Memory B cell (primary cell): ENCODE data around the gene OTULINL.
A peak's percentile ranks its signal among the peaks of the same experiment; 100 is the strongest.

Source experiments
- ATAC-seq: fragments of 150-1000 bp; cut with Tn5 transposase; 2 replicates; pipeline ENCODE4 v1.10.0; 2021; ENCODE audit warnings: low read depth, mild to moderate bottlenecking, moderate library complexity
- DNase-seq, 2 donors: peaks; one replicate each; pipeline ENCODE4 v3.0.0; 2022; ENCODE audit warnings: low spot score in 2 of 2
- H3K27ac Mint-ChIP-seq: one replicate; pipeline ENCODE4 v1.8.0; 2022; ENCODE audit warnings: mild to moderate bottlenecking, moderate library complexity, mixed read lengths
- H3K27me3 Mint-ChIP-seq: one replicate; pipeline ENCODE4 v1.8.0; 2022; ENCODE audit warnings: mixed read lengths
- H3K36me3 Mint-ChIP-seq: one replicate; pipeline ENCODE4 v1.8.0; 2022; ENCODE audit warnings: mild to moderate bottlenecking, mixed read lengths
- H3K4me1 Mint-ChIP-seq: one replicate; pipeline ENCODE4 v1.8.0; 2022; ENCODE audit warnings: mixed read lengths
- H3K4me3 Mint-ChIP-seq: one replicate; pipeline ENCODE4 v1.8.0; 2022; ENCODE audit warnings: mild to moderate bottlenecking, moderate library complexity, mixed read lengths
- H3K9me3 Mint-ChIP-seq: one replicate; pipeline ENCODE4 v1.8.0; 2022; ENCODE audit warnings: mixed read lengths

OTULINL gene

DNA sequence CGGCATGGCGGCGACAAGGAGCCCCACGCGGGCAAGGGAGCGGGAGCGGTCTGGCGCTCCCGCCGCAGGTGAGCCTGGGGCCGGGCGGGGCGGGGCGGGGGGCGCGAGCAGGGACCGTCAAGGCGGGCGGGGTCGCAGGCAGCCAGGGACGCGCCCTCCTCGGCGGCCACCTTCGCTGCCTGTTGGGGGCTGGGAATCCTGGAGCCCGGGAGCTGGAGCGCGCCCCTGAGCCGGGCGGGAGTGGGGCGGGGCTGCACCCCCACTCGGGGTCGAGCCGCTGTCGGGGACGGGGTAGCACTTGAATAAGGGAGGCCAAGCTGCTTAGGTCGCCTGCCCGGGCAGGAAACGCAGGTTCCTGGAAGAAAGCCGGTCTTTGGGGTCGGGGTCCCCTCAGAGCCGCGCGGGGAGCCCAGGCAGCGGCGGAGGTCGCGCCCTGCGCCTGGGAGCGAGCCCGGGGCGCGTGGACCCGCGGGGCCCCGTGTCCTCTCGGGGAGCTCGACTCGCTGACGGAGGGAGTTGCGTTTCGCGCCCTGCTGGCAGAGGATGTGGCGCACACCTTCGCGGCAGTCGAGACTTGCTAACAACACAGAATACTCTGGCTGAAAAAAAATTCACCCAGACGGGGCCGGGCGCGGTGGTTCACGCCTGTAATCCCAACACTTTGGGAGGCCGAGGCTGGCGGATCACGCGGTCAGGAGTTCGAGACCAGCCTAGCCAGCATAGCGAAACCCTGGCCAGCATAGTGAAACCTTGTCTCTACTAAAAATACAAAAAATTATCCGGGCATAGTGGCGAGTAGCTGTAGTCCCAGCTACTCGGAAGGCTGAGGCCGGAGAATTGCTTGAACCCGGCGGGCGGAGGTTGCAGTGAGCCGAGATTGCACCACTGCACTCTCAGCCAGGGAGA, 552 bp downstream of the OTULINL start:
- Mint-ChIP-seq H3K27me3 (peaks cover 12% of the 10 kb centered on the region), H3K4me3 (peak overlapping the region; percentile 74), H3K27ac (no peak overlapping the region), H3K9me3 (no peaks in the 10 kb centered on the region), H3K36me3 (no peaks in the 10 kb centered on the region), H3K4me1 (peaks cover 3% of the 10 kb centered on the region)
- ATAC-seq: peak; percentile 78
- peak; percentile 51 to 65 for DNase-seq

DNA sequence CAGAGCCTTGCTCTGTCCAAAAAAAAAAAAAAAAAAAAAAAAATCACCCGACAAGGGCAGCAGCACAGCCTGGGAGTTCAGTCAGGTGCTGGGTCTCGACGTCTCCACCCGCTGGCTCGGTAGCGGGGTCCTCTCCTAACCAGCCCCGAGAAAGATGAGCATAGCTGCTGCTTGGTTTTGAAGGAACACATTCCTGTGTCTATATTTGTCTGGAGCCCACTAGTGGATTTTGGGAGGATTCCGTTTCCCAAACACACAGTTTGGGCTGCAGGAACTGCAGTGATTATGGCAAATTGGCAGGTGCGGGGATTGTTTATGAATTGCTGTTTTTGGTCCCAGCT, 1.2 kb downstream of the OTULINL start:
- Mint-ChIP-seq H3K9me3 (no peaks in the 10 kb centered on the region), H3K27ac (no peak overlapping the region), H3K4me1 (peaks cover 3% of the 10 kb centered on the region), H3K27me3 (peaks cover 12% of the 10 kb centered on the region), H3K36me3 (no peaks in the 10 kb centered on the region), H3K4me3 (peak overlapping the region; percentile 75)
- no peak for ATAC-seq
- no peak for DNase-seq

- Mint-ChIP-seq H3K9me3 (no peaks in the 10 kb centered on the region), H3K36me3 (no peaks in the 10 kb centered on the region), H3K4me1 (peaks cover 6% of the 10 kb centered on the region), H3K27ac (no peak overlapping the region), H3K27me3 (peaks cover 8% of the 10 kb centered on the region), H3K4me3 (no peak overlapping the region)
- ATAC-seq (no peak), DNase-seq (no peak)
These were observed 3.3 kb downstream of the OTULINL start for GRCh38 chr5:14584848-14585247.

- no peak overlapping the region for H3K4me3 Mint-ChIP-seq
- H3K4me1 Mint-ChIP-seq: peaks cover 6% of the 10 kb centered on the region
- no peak for ATAC-seq
- H3K9me3 Mint-ChIP-seq: no peaks in the 10 kb centered on the region
- no peak overlapping the region for H3K27ac Mint-ChIP-seq
- no peak for DNase-seq
- no peaks in the 10 kb centered on the region for H3K36me3 Mint-ChIP-seq
- peaks cover 4% of the 10 kb centered on the region for H3K27me3 Mint-ChIP-seq
These were observed 5.6 kb downstream of the OTULINL start for GRCh38 chr5:14587150-14587549.

DNA sequence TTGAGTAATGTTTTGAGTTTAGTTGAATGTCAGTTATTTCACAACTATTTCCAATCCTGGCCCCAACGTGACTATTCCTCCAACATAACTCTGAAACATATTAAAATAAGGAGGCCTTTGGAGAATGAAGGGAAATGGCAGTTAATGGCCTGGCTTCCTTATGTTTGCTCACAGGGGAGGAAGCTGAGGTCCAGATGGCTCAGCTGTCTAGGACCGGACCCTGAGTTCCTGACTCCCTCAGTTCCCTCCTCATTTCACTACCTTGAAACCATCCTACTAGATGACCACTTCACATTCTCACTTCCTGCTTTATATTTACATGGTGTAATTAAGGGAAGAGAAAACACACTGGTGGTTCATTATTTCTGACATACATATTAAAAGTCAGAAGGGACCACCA, 6.6 kb downstream of the OTULINL start:
- DNase-seq: no peak
- Mint-ChIP-seq H3K9me3 (no peaks in the 10 kb centered on the region), H3K4me3 (no peak overlapping the region), H3K27me3 (peaks cover 4% of the 10 kb centered on the region), H3K27ac (no peak overlapping the region), H3K36me3 (no peaks in the 10 kb centered on the region), H3K4me1 (peaks cover 6% of the 10 kb centered on the region)
- ATAC-seq: no peak

DNA sequence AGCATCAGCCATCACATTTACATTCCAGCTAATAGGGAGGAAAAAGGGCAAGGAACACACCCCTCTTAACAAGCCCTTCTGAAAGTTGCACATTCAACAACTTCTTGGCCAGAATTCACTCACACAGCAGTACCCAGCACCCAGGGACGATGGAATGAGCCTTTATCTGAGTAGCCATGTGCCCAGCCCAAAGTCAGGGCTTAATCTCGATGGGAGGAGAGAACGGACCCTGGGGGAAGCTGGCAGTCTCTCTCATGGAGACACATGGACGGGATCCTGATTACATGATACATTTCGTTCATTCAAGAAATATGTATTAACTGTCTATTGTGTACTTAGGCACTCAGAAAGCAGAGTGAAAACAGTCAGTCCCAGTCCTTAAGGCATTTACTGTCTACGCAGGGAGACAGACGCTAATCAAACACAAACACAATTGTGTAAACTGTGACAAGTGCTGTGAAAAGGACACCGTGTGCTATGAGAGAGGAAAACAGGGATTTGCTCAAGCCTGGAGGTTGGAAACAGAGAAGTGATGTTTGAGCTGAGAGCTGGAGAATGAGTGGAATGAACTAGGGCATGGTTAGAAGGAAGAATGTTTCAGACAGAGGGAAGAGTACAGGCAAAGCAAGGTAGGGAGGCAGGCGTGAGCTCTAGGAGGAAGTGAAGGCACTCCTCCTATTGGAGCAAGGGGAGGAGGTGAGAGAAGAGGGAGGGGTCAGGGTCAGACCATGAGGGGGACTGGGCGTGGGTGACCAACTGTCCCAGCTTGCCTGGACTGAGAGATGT, 7.4 kb downstream of the OTULINL start:
- Mint-ChIP-seq H3K36me3 (no peaks in the 10 kb centered on the region), H3K27me3 (peaks cover 4% of the 10 kb centered on the region), H3K4me1 (peaks cover 11% of the 10 kb centered on the region), H3K4me3 (no peak overlapping the region), H3K27ac (no peak overlapping the region), H3K9me3 (no peaks in the 10 kb centered on the region)
- ATAC-seq (no peak), DNase-seq (no peak)

DNA sequence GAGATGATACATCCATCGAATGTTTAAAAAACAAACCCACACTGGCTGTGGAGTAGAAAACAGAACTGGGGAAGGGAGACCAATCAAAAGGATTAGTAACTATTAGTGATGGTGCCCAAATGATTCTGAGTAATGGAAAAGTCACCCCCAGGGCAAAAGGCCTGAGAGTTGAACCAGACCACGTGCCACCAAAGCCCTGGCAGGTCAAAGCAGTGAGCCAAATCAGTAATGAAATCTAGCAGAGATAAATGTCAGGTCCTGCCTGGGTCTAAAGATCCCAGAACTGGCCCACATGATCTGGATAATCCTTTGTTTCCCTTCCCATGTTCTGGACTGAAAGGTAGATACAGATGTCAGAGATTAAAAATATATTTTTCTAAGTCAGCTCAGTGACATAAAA, 9.4 kb downstream of the OTULINL start:
- no peak for ATAC-seq
- Mint-ChIP-seq H3K36me3 (no peaks in the 10 kb centered on the region), H3K27me3 (peaks cover 4% of the 10 kb centered on the region), H3K9me3 (no peaks in the 10 kb centered on the region), H3K4me1 (peaks cover 25% of the 10 kb centered on the region), H3K27ac (no peak overlapping the region), H3K4me3 (no peak overlapping the region)
- DNase-seq: no peak

DNA sequence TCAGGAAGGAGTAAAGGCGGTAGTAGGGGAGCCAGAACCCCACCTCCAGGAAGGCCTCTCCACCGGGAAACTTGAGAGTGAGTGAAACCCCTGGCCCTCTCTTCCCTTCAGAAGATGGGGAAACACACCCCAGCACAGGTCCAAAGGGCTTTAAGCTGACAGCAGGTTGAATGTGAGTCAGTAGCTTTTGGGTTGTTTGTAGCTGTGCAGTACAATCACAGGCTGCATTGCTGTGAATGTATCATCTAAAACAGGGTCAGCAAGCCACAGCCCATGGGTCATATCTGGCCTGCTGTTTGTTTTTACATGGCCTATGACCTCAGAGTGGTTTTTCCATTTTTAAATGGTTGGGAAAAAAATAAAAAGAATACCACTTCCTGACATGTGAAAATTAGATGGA, 10.0 kb downstream of the OTULINL start:
- no peak overlapping the region for H3K27ac Mint-ChIP-seq
- no peaks in the 10 kb centered on the region for H3K9me3 Mint-ChIP-seq
- H3K27me3 Mint-ChIP-seq: peaks cover 4% of the 10 kb centered on the region
- no peak overlapping the region for H3K4me3 Mint-ChIP-seq
- ATAC-seq: no peak
- H3K36me3 Mint-ChIP-seq: no peaks in the 10 kb centered on the region
- no peak for DNase-seq
- peaks cover 26% of the 10 kb centered on the region for H3K4me1 Mint-ChIP-seq

DNA sequence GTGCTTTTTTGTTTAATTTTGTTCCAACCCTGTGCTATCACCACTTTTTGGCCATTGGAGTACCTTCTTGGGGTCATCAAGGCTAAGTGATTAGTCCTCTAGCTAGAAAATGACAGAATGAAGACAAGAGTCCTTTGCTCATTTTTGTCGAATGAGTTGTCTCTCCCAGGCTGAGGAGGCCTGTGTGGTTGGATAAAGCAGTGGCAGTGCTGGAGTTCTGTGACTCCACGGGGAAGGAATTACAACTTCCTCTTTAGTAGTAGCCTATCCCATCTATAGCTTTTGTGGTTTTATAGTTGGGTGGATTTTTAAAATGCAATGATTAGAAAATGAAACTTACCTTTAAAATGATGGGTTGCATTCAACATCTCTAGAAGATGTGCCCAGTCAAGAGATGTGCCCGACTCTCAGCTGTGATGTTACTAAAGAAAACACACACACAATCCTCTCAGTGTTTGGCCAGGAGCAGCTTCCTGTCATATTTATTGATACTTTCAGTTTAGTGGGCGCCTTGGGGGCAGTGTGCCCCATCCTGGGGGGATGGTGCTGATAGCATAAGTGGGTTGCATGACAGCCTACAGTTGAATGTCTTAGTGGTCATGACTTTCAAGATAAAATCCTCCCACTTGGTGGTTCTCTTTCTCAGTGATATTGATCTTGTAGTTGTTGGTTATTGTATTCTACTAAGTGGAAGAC, 11.9 kb downstream of the OTULINL start:
- Mint-ChIP-seq H3K27ac (no peak overlapping the region), H3K27me3 (peaks cover 4% of the 10 kb centered on the region), H3K4me1 (peaks cover 26% of the 10 kb centered on the region), H3K36me3 (no peaks in the 10 kb centered on the region), H3K9me3 (no peaks in the 10 kb centered on the region), H3K4me3 (no peak overlapping the region)
- DNase-seq (no peak), ATAC-seq (no peak)

DNA sequence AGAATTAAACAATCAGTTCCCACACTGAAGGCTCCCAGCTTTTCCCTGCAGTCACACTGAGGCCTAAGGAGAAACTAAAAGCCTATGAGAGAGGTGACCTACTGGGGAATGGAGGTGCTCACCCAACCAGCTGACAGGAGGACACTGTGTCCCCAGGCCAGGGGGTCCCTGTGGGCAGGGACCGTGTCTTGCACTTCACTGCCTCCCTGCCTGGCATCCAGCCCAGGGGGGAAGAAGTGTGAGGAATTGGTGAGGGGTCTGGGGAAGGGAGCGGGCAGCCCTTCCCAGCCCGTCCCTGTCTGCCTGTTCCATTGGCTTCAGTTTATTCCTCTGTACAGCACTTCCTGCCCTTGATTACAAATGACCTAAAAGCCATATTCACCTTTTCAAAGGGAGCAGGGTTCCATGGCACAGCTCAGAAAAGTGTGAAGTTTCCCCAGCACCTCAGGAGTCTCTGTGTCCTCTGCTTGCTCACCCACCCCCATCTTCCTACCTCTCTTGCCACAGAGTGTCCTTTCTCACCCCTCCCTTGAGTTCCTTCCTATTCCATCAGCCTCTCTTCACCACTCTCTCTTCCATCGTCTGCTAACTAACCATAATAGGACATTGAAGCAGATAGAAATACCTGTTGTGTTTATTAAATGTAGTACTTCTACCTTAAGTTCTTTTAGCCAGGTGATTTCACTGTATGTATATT, 12.9 kb downstream of the OTULINL start:
- no peak overlapping the region for H3K27ac Mint-ChIP-seq
- no peak overlapping the region for H3K4me3 Mint-ChIP-seq
- peaks cover 22% of the 10 kb centered on the region for H3K4me1 Mint-ChIP-seq
- no peak for DNase-seq
- no peaks in the 10 kb centered on the region for H3K36me3 Mint-ChIP-seq
- no peaks in the 10 kb centered on the region for H3K27me3 Mint-ChIP-seq
- no peak for ATAC-seq
- H3K9me3 Mint-ChIP-seq: no peaks in the 10 kb centered on the region

DNA sequence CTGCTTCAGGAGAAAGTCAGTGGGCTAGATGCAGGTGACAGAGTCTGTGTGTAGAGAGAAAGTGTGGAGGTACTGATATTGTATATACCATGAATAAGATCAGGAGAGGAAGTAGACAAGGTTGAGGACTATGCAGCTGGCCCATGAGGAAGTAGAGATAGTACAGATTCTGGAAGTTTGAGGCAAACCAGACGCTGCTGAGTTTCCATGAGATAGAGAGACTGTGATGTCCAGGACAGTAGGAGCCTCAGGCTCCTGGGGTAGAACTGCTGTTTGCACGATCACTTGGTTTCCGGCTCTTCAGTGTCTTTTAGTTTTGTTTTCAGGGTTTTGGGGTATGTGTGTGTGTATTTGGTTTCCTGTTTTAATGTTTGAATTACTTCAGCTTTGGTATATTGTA, 13.6 kb downstream of the OTULINL start:
- Mint-ChIP-seq H3K4me1 (peaks cover 22% of the 10 kb centered on the region), H3K9me3 (no peaks in the 10 kb centered on the region), H3K4me3 (peak overlapping the region; percentile 18), H3K27me3 (no peaks in the 10 kb centered on the region), H3K27ac (no peak overlapping the region), H3K36me3 (no peaks in the 10 kb centered on the region)
- ATAC-seq (peak; percentile 74), DNase-seq (no peak)

GRCh38 chr5:14595891-14596290, 14.3 kb downstream of the OTULINL start:
- H3K4me1 Mint-ChIP-seq: peaks cover 19% of the 10 kb centered on the region
- H3K36me3 Mint-ChIP-seq: no peaks in the 10 kb centered on the region
- ATAC-seq (no peak), DNase-seq (no peak)
- no peak overlapping the region for H3K27ac Mint-ChIP-seq
- no peaks in the 10 kb centered on the region for H3K9me3 Mint-ChIP-seq
- no peak overlapping the region for H3K4me3 Mint-ChIP-seq
- no peaks in the 10 kb centered on the region for H3K27me3 Mint-ChIP-seq

- ATAC-seq (no peak), DNase-seq (no peak)
- H3K4me3 Mint-ChIP-seq: no peak overlapping the region
- H3K9me3 Mint-ChIP-seq: no peaks in the 10 kb centered on the region
- H3K36me3 Mint-ChIP-seq: no peaks in the 10 kb centered on the region
- H3K27ac Mint-ChIP-seq: no peak overlapping the region
- peaks cover 19% of the 10 kb centered on the region for H3K4me1 Mint-ChIP-seq
- no peaks in the 10 kb centered on the region for H3K27me3 Mint-ChIP-seq
These were observed 15.5 kb downstream of the OTULINL start for GRCh38 chr5:14597080-14597479.

DNA sequence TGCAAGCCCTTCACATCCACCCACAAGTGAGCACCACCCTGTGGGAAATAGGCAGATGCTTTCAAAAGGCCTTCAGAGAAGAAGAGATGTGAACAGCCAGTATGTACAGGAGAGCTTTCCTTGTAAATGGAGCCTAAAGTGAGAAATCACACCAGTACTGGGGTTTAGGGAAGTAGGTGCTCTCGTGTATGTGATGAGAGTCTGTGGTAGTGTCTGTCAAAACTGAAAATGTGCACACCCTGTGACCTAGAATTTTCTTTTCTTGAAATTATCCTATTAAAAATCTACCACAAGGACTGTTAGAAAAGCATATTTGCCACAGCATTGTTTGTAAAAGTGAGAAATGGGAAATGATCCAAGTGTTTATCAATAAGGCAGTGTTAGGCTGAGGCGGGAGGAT, 16.6 kb downstream of the OTULINL start:
- H3K27ac Mint-ChIP-seq: no peak overlapping the region
- peaks cover 19% of the 10 kb centered on the region for H3K4me1 Mint-ChIP-seq
- H3K9me3 Mint-ChIP-seq: no peaks in the 10 kb centered on the region
- no peaks in the 10 kb centered on the region for H3K27me3 Mint-ChIP-seq
- no peak overlapping the region for H3K4me3 Mint-ChIP-seq
- ATAC-seq: no peak
- DNase-seq: no peak
- no peaks in the 10 kb centered on the region for H3K36me3 Mint-ChIP-seq
